ENCODE measurements around the gene UTP3. TPM values are rescaled to one million over a fixed set of nuclear protein-coding genes. Genes with fewer than 3 reads are reported as not detected.
A peak's percentile ranks its signal among the peaks of the same experiment; 100 is the strongest.
"Not testable (repeated sequence)": the region's sequence is repeated elsewhere in the genome, so short reads cannot be mapped to it uniquely, and the experiment has no call there.

The UTP3 gene
- total RNA-seq, 1 donor from 2014 or later = 29.4 TPM

- no peak for DNase-seq (ENCODE audit: extremely low spot score, unreplicated experiment)
- Mint-ChIP-seq H3K9me3 (ENCODE audit: unreplicated experiment) (no peaks in the 10 kb centered on the region), H3K36me3 (ENCODE audit: unreplicated experiment) (no peaks in the 10 kb centered on the region), H3K27me3 (ENCODE audit: unreplicated experiment) (no peaks in the 10 kb centered on the region), H3K4me1 (ENCODE audit: unreplicated experiment) (peaks cover 14% of the 10 kb centered on the region), H3K27ac (ENCODE audit: unreplicated experiment) (no peak overlapping the region), H3K4me3 (ENCODE audit: unreplicated experiment) (no peak overlapping the region)
- no peak for TF ChIP-seq CTCF (IDR thresholded peaks at IDR 0.05)
These were observed 12.9 kb downstream of the UTP3 start for GRCh38 chr4:70701271-70701670.

- H3K27ac Mint-ChIP-seq (ENCODE audit: unreplicated experiment); H3K27me3 Mint-ChIP-seq (ENCODE audit: unreplicated experiment); H3K36me3 Mint-ChIP-seq (ENCODE audit: unreplicated experiment); H3K4me3 Mint-ChIP-seq (ENCODE audit: unreplicated experiment); DNase-seq (ENCODE audit: extremely low spot score, unreplicated experiment); H3K9me3 Mint-ChIP-seq (ENCODE audit: unreplicated experiment): not testable (repeated sequence)
- H3K4me1 Mint-ChIP-seq (ENCODE audit: unreplicated experiment) = peaks cover 23% of the 10 kb centered on the region
These were observed 14.3 kb downstream of the UTP3 start for GRCh38 chr4:70702592-70702991.

GRCh38 chr4:70703619-70704214 lies 15.4 kb downstream of the UTP3 start:
- Mint-ChIP-seq H3K27me3 (ENCODE audit: unreplicated experiment) (no peaks in the 10 kb centered on the region), H3K4me3 (ENCODE audit: unreplicated experiment) (peak overlapping the region; percentile 79), H3K4me1 (ENCODE audit: unreplicated experiment) (peaks cover 23% of the 10 kb centered on the region), H3K27ac (ENCODE audit: unreplicated experiment) (peak overlapping the region; percentile 87), H3K9me3 (ENCODE audit: unreplicated experiment) (no peaks in the 10 kb centered on the region), H3K36me3 (ENCODE audit: unreplicated experiment) (no peaks in the 10 kb centered on the region)
- no peak for DNase-seq (ENCODE audit: extremely low spot score, unreplicated experiment)
- TF ChIP-seq CTCF (IDR thresholded peaks at IDR 0.05) = no peak

GRCh38 chr4:70704215-70704930 lies 16.0 kb downstream of the UTP3 start:
- Mint-ChIP-seq H3K27me3 (ENCODE audit: unreplicated experiment) (no peaks in the 10 kb centered on the region), H3K36me3 (ENCODE audit: unreplicated experiment) (no peaks in the 10 kb centered on the region), H3K9me3 (ENCODE audit: unreplicated experiment) (no peaks in the 10 kb centered on the region), H3K27ac (ENCODE audit: unreplicated experiment) (peak overlapping the region; percentile 87), H3K4me3 (ENCODE audit: unreplicated experiment) (peak overlapping the region; percentile 79), H3K4me1 (ENCODE audit: unreplicated experiment) (peaks cover 23% of the 10 kb centered on the region)
- peak; percentile 90 for DNase-seq (ENCODE audit: extremely low spot score, unreplicated experiment)
- peak; percentile 47 for TF ChIP-seq CTCF (IDR thresholded peaks at IDR 0.05)

- Mint-ChIP-seq H3K4me3 (ENCODE audit: unreplicated experiment) (peak overlapping the region; percentile 47), H3K36me3 (ENCODE audit: unreplicated experiment) (no peaks in the 10 kb centered on the region), H3K4me1 (ENCODE audit: unreplicated experiment) (peaks cover 25% of the 10 kb centered on the region), H3K9me3 (ENCODE audit: unreplicated experiment) (no peaks in the 10 kb centered on the region), H3K27ac (ENCODE audit: unreplicated experiment) (no peak overlapping the region), H3K27me3 (ENCODE audit: unreplicated experiment) (no peaks in the 10 kb centered on the region)
- TF ChIP-seq CTCF (IDR thresholded peaks at IDR 0.05) = no peak
- DNase-seq (ENCODE audit: extremely low spot score, unreplicated experiment) = no peak
These were observed 16.5 kb downstream of the UTP3 start for GRCh38 chr4:70704931-70705182.
